ENCODE measurements around the gene SLC2A11. TPM values are rescaled to one million over a fixed set of nuclear protein-coding genes. Genes with fewer than 3 reads are reported as not detected.

The SLC2A11 gene
- polyA plus RNA-seq, 2 of the 4 experiments (the other 2 are of a cell fraction): 5.6 to 12.4 TPM

GRCh38 chr22:23834793-23835483 lies 22.7 kb upstream of the SLC2A11 start:
- DNase-seq (ENCODE audit: low read depth in 1 of 2, low spot score in 1 of 2): no peak
- TF ChIP-seq ZC3H11A (IDR thresholded peaks at IDR 0.05): no peak
- no peak for TF ChIP-seq HOXA7 (CRISPR knock-in tag; IDR thresholded peaks at IDR 0.05)
- TF ChIP-seq HEYL (CRISPR knock-in tag; IDR thresholded peaks at IDR 0.05): no peak
- no peak for TF ChIP-seq ZSCAN20 (CRISPR knock-in tag; IDR thresholded peaks at IDR 0.05)
- TF ChIP-seq ZFP36 (IDR thresholded peaks at IDR 0.05; ENCODE audit: borderline replicate concordance, partially characterized antibody): no peak
- no peak for TF ChIP-seq NR3C1 (IDR thresholded peaks at IDR 0.05)
- TF ChIP-seq EHMT2 (IDR thresholded peaks at IDR 0.05; ENCODE audit: low read depth): no peak
- TF ChIP-seq JUNB (IDR thresholded peaks at IDR 0.05): no peak
- TF ChIP-seq USF2 (IDR thresholded peaks at IDR 0.05): no peak
- no peak for TF ChIP-seq HES2 (IDR thresholded peaks at IDR 0.05)
- no peak for TF ChIP-seq REST (IDR thresholded peaks at IDR 0.05)
- TF ChIP-seq FOXS1 (CRISPR knock-in tag; IDR thresholded peaks at IDR 0.05): no peak
- TF ChIP-seq, protein P1, sequence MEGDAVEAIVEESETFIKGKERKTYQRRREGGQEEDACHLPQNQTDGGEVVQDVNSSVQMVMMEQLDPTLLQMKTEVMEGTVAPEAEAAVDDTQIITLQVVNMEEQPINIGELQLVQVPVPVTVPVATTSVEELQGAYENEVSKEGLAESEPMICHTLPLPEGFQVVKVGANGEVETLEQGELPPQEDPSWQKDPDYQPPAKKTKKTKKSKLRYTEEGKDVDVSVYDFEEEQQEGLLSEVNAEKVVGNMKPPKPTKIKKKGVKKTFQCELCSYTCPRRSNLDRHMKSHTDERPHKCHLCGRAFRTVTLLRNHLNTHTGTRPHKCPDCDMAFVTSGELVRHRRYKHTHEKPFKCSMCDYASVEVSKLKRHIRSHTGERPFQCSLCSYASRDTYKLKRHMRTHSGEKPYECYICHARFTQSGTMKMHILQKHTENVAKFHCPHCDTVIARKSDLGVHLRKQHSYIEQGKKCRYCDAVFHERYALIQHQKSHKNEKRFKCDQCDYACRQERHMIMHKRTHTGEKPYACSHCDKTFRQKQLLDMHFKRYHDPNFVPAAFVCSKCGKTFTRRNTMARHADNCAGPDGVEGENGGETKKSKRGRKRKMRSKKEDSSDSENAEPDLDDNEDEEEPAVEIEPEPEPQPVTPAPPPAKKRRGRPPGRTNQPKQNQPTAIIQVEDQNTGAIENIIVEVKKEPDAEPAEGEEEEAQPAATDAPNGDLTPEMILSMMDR (IDR thresholded peaks at IDR 0.05): no peak
- TF ChIP-seq CBX2 (IDR thresholded peaks at IDR 0.05; ENCODE audit: borderline replicate concordance, low read depth): no peak
- TF ChIP-seq RAD21 (conservative IDR thresholded peaks at IDR 0.05 in 1 of 2, IDR thresholded peaks at IDR 0.05 in 1 of 2): no peak
- TF ChIP-seq RFX5 (IDR thresholded peaks at IDR 0.05): no peak
- no peak for TF ChIP-seq SREBF2 (IDR thresholded peaks at IDR 0.05)
- no peak for TF ChIP-seq CEBPB (IDR thresholded peaks at IDR 0.05)
- TF ChIP-seq CHD2 (IDR thresholded peaks at IDR 0.05; ENCODE audit: low read length, partially characterized antibody): no peak
- no peak for TF ChIP-seq JUN (IDR thresholded peaks at IDR 0.05)
- Histone ChIP-seq H3K9me3 (no peaks in the 10 kb centered on the region), H3K4me2 (no peak overlapping the region), H3K27ac (no peak overlapping the region), H3K4me1 (peaks cover 10% of the 10 kb centered on the region; the same call in 1 of the 3 replicates), H3K4me3 (no peak overlapping the region)
- ChIA-PET CTCF (interaction anchor here (0.6 to 5.3 kb wide), 3 partner anchors 15 to 340 kb away, joined by 3 to 31 read pairs (median 3); no protein-coding TSS in a partner anchor), POLR2A (no interaction called here)
- WGBS (ENCODE audit: missing lambda C conversion rate): 93% methylated on average over 3 of the region's 10 CpGs
- no peak for ATAC-seq
- no peak for FAIRE-seq

All from A549 (cell line).